Esophagus squamous epithelium (tissue), 4 donors: ENCODE results near the gene KANTR.

Experiments used
- POLR2A ChIP-seq, 4 donors: fragments of 450-650 bp; IDR thresholded peaks; one replicate each; pipeline ENCODE4 v1.6.1; 2017; ENCODE audit warnings: antibody characterized with exemption in 4 of 4, mild to moderate bottlenecking in 4 of 4, moderate library complexity in 3 of 4
- TF ChIP-seq, protein P1 (sequence below), 6 experiments: fragments of 450-650 bp in 4 of 6; fragments of 200-600 bp in 2 of 6; sonication (generic) in 2 of 6; IDR thresholded peaks; one replicate each; pipeline ENCODE4 v1.5.1; 2016 to 2019; ENCODE audit warnings: antibody characterized with exemption in 6 of 6, mild to moderate bottlenecking in 4 of 6, moderate library complexity in 4 of 6

GRCh38 chrX:53049127-53049517, 44.8 kb upstream of the KANTR start:
- TF ChIP-seq, protein P1, sequence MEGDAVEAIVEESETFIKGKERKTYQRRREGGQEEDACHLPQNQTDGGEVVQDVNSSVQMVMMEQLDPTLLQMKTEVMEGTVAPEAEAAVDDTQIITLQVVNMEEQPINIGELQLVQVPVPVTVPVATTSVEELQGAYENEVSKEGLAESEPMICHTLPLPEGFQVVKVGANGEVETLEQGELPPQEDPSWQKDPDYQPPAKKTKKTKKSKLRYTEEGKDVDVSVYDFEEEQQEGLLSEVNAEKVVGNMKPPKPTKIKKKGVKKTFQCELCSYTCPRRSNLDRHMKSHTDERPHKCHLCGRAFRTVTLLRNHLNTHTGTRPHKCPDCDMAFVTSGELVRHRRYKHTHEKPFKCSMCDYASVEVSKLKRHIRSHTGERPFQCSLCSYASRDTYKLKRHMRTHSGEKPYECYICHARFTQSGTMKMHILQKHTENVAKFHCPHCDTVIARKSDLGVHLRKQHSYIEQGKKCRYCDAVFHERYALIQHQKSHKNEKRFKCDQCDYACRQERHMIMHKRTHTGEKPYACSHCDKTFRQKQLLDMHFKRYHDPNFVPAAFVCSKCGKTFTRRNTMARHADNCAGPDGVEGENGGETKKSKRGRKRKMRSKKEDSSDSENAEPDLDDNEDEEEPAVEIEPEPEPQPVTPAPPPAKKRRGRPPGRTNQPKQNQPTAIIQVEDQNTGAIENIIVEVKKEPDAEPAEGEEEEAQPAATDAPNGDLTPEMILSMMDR (IDR thresholded peaks at IDR 0.05), result no peak
- no peak for TF ChIP-seq POLR2A (IDR thresholded peaks at IDR 0.05)
